Mesenchymal stem cell (in vitro differentiated cells and primary cell): ENCODE measurements around the gene GHR.

Experiments used
- DNase-seq: peaks from one replicate; pipeline ENCODE4 v3.0.0-alpha.2; 2013
- H2AFZ ChIP-seq: one replicate; pipeline ENCODE4 v1.6.1; 2013; ENCODE audit warnings: low read depth, mild to moderate bottlenecking, control low read depth, inconsistent platforms, low read length, moderate library complexity
- H2AK5ac ChIP-seq: 2 replicates; pipeline ENCODE4 v1.6.1; 2013; ENCODE audit warnings: low read length, moderate library complexity, mild to moderate bottlenecking, inconsistent platforms; ENCODE audit not compliant: severe bottlenecking
- H2BK120ac ChIP-seq: one replicate; pipeline ENCODE4 v1.6.1; 2013; ENCODE audit warnings: low read depth, mild to moderate bottlenecking, inconsistent platforms, low read length, moderate library complexity
- H2BK12ac ChIP-seq, 2 experiments: one replicate each; pipeline ENCODE4 v1.6.1; 2013; ENCODE audit warnings: inconsistent platforms in 2 of 2, low read length in 2 of 2, mild to moderate bottlenecking in 2 of 2, moderate library complexity in 2 of 2, control low read depth in 1 of 2
- H2BK15ac ChIP-seq: one replicate; pipeline ENCODE4 v1.6.1; 2013; ENCODE audit warnings: mild to moderate bottlenecking, low read depth, inconsistent platforms; ENCODE audit not compliant: poor library complexity, severe bottlenecking
- H2BK5ac ChIP-seq: 2 replicates; pipeline ENCODE4 v1.6.1; 2013; ENCODE audit warnings: low read depth, mild to moderate bottlenecking, low read length, control low read depth, inconsistent platforms; ENCODE audit not compliant: poor library complexity, severe bottlenecking
- H3K14ac ChIP-seq, 2 experiments: one replicate each; pipeline ENCODE4 v1.6.1; 2013; ENCODE audit warnings: inconsistent platforms in 2 of 2, low read length in 2 of 2, control low read depth in 1 of 2, mild to moderate bottlenecking in 1 of 2, moderate library complexity in 1 of 2
- H3K18ac ChIP-seq, 2 experiments: one replicate each; pipeline ENCODE4 v1.6.1; 2013; ENCODE audit warnings: inconsistent platforms in 2 of 2, low read length in 2 of 2, control low read depth in 1 of 2, low read depth in 1 of 2, mild to moderate bottlenecking in 1 of 2
- H3K23ac ChIP-seq, 2 experiments: one replicate each; pipeline ENCODE4 v1.6.1; 2013; ENCODE audit warnings: inconsistent platforms in 2 of 2, low read length in 2 of 2, mild to moderate bottlenecking in 2 of 2, moderate library complexity in 2 of 2, control low read depth in 1 of 2
- H3K27ac ChIP-seq: 2 replicates; pipeline ENCODE4 v1.5.1; 2013; ENCODE audit warnings: mild to moderate bottlenecking, moderate library complexity, low read length, control low read depth, inconsistent platforms; ENCODE audit not compliant: poor library complexity, severe bottlenecking
- H3K27me3 ChIP-seq, 2 experiments: 2 replicates each; pipeline versions ENCODE4 v1.6.1 to v1.7.0; 2013; ENCODE audit warnings: low read length in 2 of 2, mild to moderate bottlenecking in 2 of 2, moderate library complexity in 2 of 2, control low read depth in 1 of 2, inconsistent platforms in 1 of 2; ENCODE audit not compliant: control insufficient read depth in 1 of 2, insufficient read depth in 1 of 2
- H3K36me3 ChIP-seq, 2 experiments: 2 replicates each; pipeline versions ENCODE4 v1.6.1 to v1.7.0; 2013; ENCODE audit warnings: low read length in 2 of 2, control low read depth in 1 of 2, inconsistent platforms in 1 of 2, low read depth in 1 of 2, mild to moderate bottlenecking in 1 of 2; ENCODE audit not compliant: insufficient read depth in 2 of 2, control insufficient read depth in 1 of 2
- H3K4ac ChIP-seq, 2 experiments: one replicate each; pipeline ENCODE4 v1.6.1; 2013; ENCODE audit warnings: inconsistent platforms in 2 of 2, low read length in 2 of 2, mild to moderate bottlenecking in 2 of 2, moderate library complexity in 2 of 2, control low read depth in 1 of 2, low read depth in 1 of 2
- H3K4me1 ChIP-seq: 2 replicates; pipeline ENCODE4 v1.6.1; 2013; ENCODE audit warnings: low read depth, low read length, control low read depth; ENCODE audit not compliant: control insufficient read depth, insufficient read depth
- H3K4me2 ChIP-seq: 2 replicates; pipeline ENCODE4 v1.6.1; 2013; ENCODE audit warnings: low read length, mild to moderate bottlenecking, inconsistent platforms; ENCODE audit not compliant: poor library complexity, severe bottlenecking
- H3K4me3 ChIP-seq, 2 experiments: 2 replicates each; pipeline versions ENCODE4 v1.5.1 to v1.7.0; 2013; ENCODE audit warnings: low read length in 2 of 2, mild to moderate bottlenecking in 2 of 2, control low read depth in 1 of 2, low read depth in 1 of 2; ENCODE audit not compliant: insufficient read depth in 1 of 2
- H3K79me1 ChIP-seq: replicated peaks from 2 replicates; pipeline ENCODE4 v1.6.1; 2013; ENCODE audit warnings: mild to moderate bottlenecking, control low read depth, low read length, inconsistent platforms; ENCODE audit not compliant: poor library complexity, severe bottlenecking
- H3K9ac ChIP-seq: 2 replicates; pipeline ENCODE4 v1.7.0; 2013; ENCODE audit warnings: mild to moderate bottlenecking, low read length, moderate library complexity
- H3K9me3 ChIP-seq: 2 replicates; pipeline ENCODE4 v1.7.0; 2013; ENCODE audit warnings: mild to moderate bottlenecking, low read length; ENCODE audit not compliant: control insufficient read depth
- H4K8ac ChIP-seq: one replicate; pipeline ENCODE4 v1.6.1; 2013; ENCODE audit warnings: inconsistent platforms, mild to moderate bottlenecking, low read length, moderate library complexity
- H4K91ac ChIP-seq: one replicate; pipeline ENCODE4 v1.6.1; 2013; ENCODE audit warnings: mild to moderate bottlenecking, low read length, inconsistent platforms
- WGBS: methylation state at CpG from one replicate; pipeline ENCODE4 v1.1.7; 2013; ENCODE audit warnings: mixed read lengths; 5-methylcytosine and 5-hydroxymethylcytosine counted together

The GHR gene

GRCh38 chr5:42641336-42642005 is 218.2 kb downstream of the GHR start:
- H3K79me1 ChIP-seq: no peaks in the 10 kb centered on the region
- no peaks in the 10 kb centered on the region for H3K4me1 ChIP-seq
- H2BK15ac ChIP-seq: no peak overlapping the region
- H3K27me3 ChIP-seq: no peaks in the 10 kb centered on the region
- no peaks in the 10 kb centered on the region for H3K36me3 ChIP-seq
- no peak overlapping the region for H4K8ac ChIP-seq
- no peak overlapping the region for H3K4me3 ChIP-seq
- H2BK5ac ChIP-seq: no peak overlapping the region
- DNase-seq: no peak
- H3K4ac ChIP-seq: no peak overlapping the region
- WGBS: no CpG with 5 or more reads among the region's 4 CpGs
- H2AFZ ChIP-seq: no peak overlapping the region
- H3K23ac ChIP-seq: no peak overlapping the region
- H3K9me3 ChIP-seq: no peaks in the 10 kb centered on the region
- no peak overlapping the region for H3K9ac ChIP-seq
- H2AK5ac ChIP-seq: no peak overlapping the region
- no peak overlapping the region for H3K14ac ChIP-seq
- H3K18ac ChIP-seq: no peak overlapping the region
- no peak overlapping the region for H2BK12ac ChIP-seq
- no peak overlapping the region for H3K4me2 ChIP-seq
- no peak overlapping the region for H2BK120ac ChIP-seq
- H3K27ac ChIP-seq: no peak overlapping the region
- no peak overlapping the region for H4K91ac ChIP-seq

- Histone ChIP-seq H2AK5ac (no peak overlapping the region), H3K27me3 (no peaks in the 10 kb centered on the region), H3K4me1 (no peaks in the 10 kb centered on the region), H4K8ac (no peak overlapping the region), H4K91ac (no peak overlapping the region), H3K27ac (no peak overlapping the region), H3K4ac (no peak overlapping the region), H2BK15ac (no peak overlapping the region), H3K36me3 (no peaks in the 10 kb centered on the region), H2BK120ac (no peak overlapping the region), H3K4me2 (no peak overlapping the region), H2BK12ac (no peak overlapping the region), H3K4me3 (no peak overlapping the region), H3K23ac (no peak overlapping the region), H2BK5ac (no peak overlapping the region), H3K9ac (no peak overlapping the region), H3K14ac (no peak overlapping the region), H3K9me3 (no peaks in the 10 kb centered on the region), H3K79me1 (no peaks in the 10 kb centered on the region), H3K18ac (no peak overlapping the region), H2AFZ (no peak overlapping the region)
- no peak for DNase-seq
- WGBS: 96% methylated on average over 4 of the region's 4 CpGs
These were observed 218.8 kb downstream of the GHR start for GRCh38 chr5:42642006-42642405.

- Histone ChIP-seq H4K91ac (no peak overlapping the region), H3K23ac (no peak overlapping the region), H3K27me3 (no peaks in the 10 kb centered on the region), H2AK5ac (no peak overlapping the region), H3K9me3 (no peaks in the 10 kb centered on the region), H2BK12ac (no peak overlapping the region), H2BK120ac (no peak overlapping the region), H3K79me1 (no peaks in the 10 kb centered on the region), H3K9ac (no peak overlapping the region), H3K4me1 (no peaks in the 10 kb centered on the region), H3K27ac (no peak overlapping the region), H3K36me3 (no peaks in the 10 kb centered on the region), H2BK15ac (no peak overlapping the region), H4K8ac (no peak overlapping the region), H3K4me3 (no peak overlapping the region), H3K4ac (no peak overlapping the region), H3K14ac (no peak overlapping the region), H2AFZ (no peak overlapping the region), H3K18ac (no peak overlapping the region), H3K4me2 (no peak overlapping the region), H2BK5ac (no peak overlapping the region)
- WGBS: no CpG with 5 or more reads among the region's 1 CpG
- DNase-seq: no peak
These were observed 220.1 kb downstream of the GHR start for GRCh38 chr5:42643360-42643759.

- no peak for DNase-seq
- H3K4me1 ChIP-seq: no peaks in the 10 kb centered on the region
- no peaks in the 10 kb centered on the region for H3K36me3 ChIP-seq
- no peak overlapping the region for H3K27ac ChIP-seq
- H3K79me1 ChIP-seq: no peaks in the 10 kb centered on the region
- H2BK120ac ChIP-seq: no peak overlapping the region
- no peak overlapping the region for H3K4me2 ChIP-seq
- H3K9me3 ChIP-seq: no peaks in the 10 kb centered on the region
- no peak overlapping the region for H2BK5ac ChIP-seq
- H3K4ac ChIP-seq: no peak overlapping the region
- H4K91ac ChIP-seq: no peak overlapping the region
- H3K9ac ChIP-seq: no peak overlapping the region
- no peak overlapping the region for H2BK12ac ChIP-seq
- 90% methylated on average over 2 of the region's 2 CpGs for WGBS
- no peak overlapping the region for H3K4me3 ChIP-seq
- H4K8ac ChIP-seq: no peak overlapping the region
- H3K27me3 ChIP-seq: no peaks in the 10 kb centered on the region
- no peak overlapping the region for H2AFZ ChIP-seq
- H3K14ac ChIP-seq: no peak overlapping the region
- H3K23ac ChIP-seq: no peak overlapping the region
- no peak overlapping the region for H2BK15ac ChIP-seq
- H3K18ac ChIP-seq: no peak overlapping the region
- H2AK5ac ChIP-seq: no peak overlapping the region
These were observed 221.9 kb downstream of the GHR start for GRCh38 chr5:42645138-42645537.
